HCT116 (cell line): ENCODE results near the gene VWA7. TPM values are rescaled to one million over a fixed set of nuclear protein-coding genes. Genes with fewer than 3 reads are reported as not detected.

Source experiments
- ATAC-seq: fragments of 200-7000 bp; cut with Tn5 transposase; 2 replicates; pipeline ENCODE4 v1.9.1; 2020; ENCODE audit warnings: mild to moderate bottlenecking, moderate library complexity
- BruUV-seq: library from RNA; stranded (reverse); fragments of 400-500 nt; replicated peaks from 2 replicates; lab custom pipeline; 2021; lab: Mats Ljungman, UMichigan
- CTCF ChIA-PET: fragments of 300-600 bp; sonication (Branson Sonifier 250); formaldehyde crosslinking; loops from one replicate; lab custom pipeline; 2021; ENCODE audit warnings: antibody characterized with exemption; lab: Charles Lee
- POLR2A ChIA-PET: fragments of 300-600, 350-600 bp; sonication (Branson Sonifier 250); formaldehyde crosslinking; loops from one replicate; lab custom pipeline; 2021; ENCODE audit warnings: antibody characterized with exemption; lab: Charles Lee
- RAD21 ChIA-PET, 2 experiments: fragments of 300-600 bp; sonication (Branson Sonifier 250); formaldehyde crosslinking; loops; one replicate each; lab custom pipeline; 2023; ENCODE audit warnings: low total read pairs in 2 of 2; ENCODE audit not compliant: uncharacterized antibody in 2 of 2, unreplicated experiment in 2 of 2, low non-redundant PET in 1 of 2; lab: Charles Lee
- DNase-seq: peaks from one replicate; pipeline ENCODE4 v3.0.0-alpha.2; 2010; ENCODE audit warnings: low read depth, low spot score
- H2AFZ ChIP-seq: fragments of 200-600 bp; shearing (Covaris generic), sonication (generic); 2 replicates; pipeline ENCODE4 v1.6.1; 2017; ENCODE audit warnings: low read depth, mixed run types, mixed read lengths, antibody characterized with exemption, low read length; ENCODE audit not compliant: poor library complexity, severe bottlenecking
- H3K27ac ChIP-seq: 2 replicates; pipeline ENCODE4 v1.5.1; 2012; ENCODE audit warnings: low read depth, low read length
- H3K27me3 ChIP-seq: fragments of 200-600 bp; sonication (generic); 2 replicates; pipeline ENCODE4 v1.6.1; 2016; ENCODE audit warnings: mixed run types, low read length, mixed read lengths; ENCODE audit not compliant: insufficient read depth
- H3K36me3 ChIP-seq, 2 experiments: fragments of 200-500 bp in 1 of 2; fragments of 200-600 bp in 1 of 2; sonication (Bioruptor generic) in 1 of 2; sonication (generic) in 1 of 2; 2 replicates each; pipeline versions ENCODE4 v1.5.1 to v1.6.1; 2014 to 2016; ENCODE audit warnings: low read length in 2 of 2, inconsistent platforms in 1 of 2, mixed read lengths in 1 of 2, mixed run types in 1 of 2; ENCODE audit not compliant: insufficient read depth in 2 of 2, control insufficient read depth in 1 of 2
- H3K4me1 ChIP-seq, 2 experiments: fragments of 200-600 bp in 1 of 2; sonication (generic) in 1 of 2; 2 replicates each; pipeline versions ENCODE4 v1.5.1 to v1.6.1; 2012 to 2017; ENCODE audit warnings: low read length in 2 of 2, inconsistent platforms in 1 of 2, mild to moderate bottlenecking in 1 of 2, mixed read lengths in 1 of 2, mixed run types in 1 of 2, moderate library complexity in 1 of 2; ENCODE audit not compliant: insufficient read depth in 2 of 2, control insufficient read depth in 1 of 2
- H3K4me2 ChIP-seq: fragments of 200-600 bp; sonication (generic); 2 replicates; pipeline ENCODE4 v1.6.1; 2017; ENCODE audit warnings: mixed run types, low read length, mixed read lengths
- H3K4me3 ChIP-seq, 2 experiments: fragments of 200-600 bp in 1 of 2; sonication (generic) in 1 of 2; replicated peaks in 1 of 2; 2 replicates each; pipeline ENCODE4 v1.5.1; 2011 to 2016; ENCODE audit warnings: low read length in 2 of 2, control low read depth in 1 of 2, low read depth in 1 of 2, mild to moderate bottlenecking in 1 of 2, mixed read lengths in 1 of 2, mixed run types in 1 of 2
- H3K79me2 ChIP-seq: fragments of 200-600 bp; sonication (generic); 2 replicates; pipeline ENCODE4 v1.6.1; 2017; ENCODE audit warnings: mild to moderate bottlenecking, mixed run types, low read length, moderate library complexity, mixed read lengths; ENCODE audit not compliant: insufficient read depth
- H3K9ac ChIP-seq: fragments of 200-600 bp; sonication (generic); 2 replicates; pipeline ENCODE4 v1.6.1; 2016; ENCODE audit warnings: low read length, mixed read lengths
- H3K9me2 ChIP-seq: fragments of 200-600 bp; sonication (generic), shearing (Covaris generic); 2 replicates; pipeline ENCODE4 v1.6.1; 2017; ENCODE audit warnings: mixed run types, mild to moderate bottlenecking, moderate library complexity; ENCODE audit not compliant: insufficient read depth
- H3K9me3 ChIP-seq, 2 experiments: fragments of 200-500 bp in 1 of 2; fragments of 200-600 bp in 1 of 2; sonication (Bioruptor generic) in 1 of 2; sonication (generic) in 1 of 2; 2 replicates each; pipeline ENCODE4 v1.6.1; 2014 to 2017; ENCODE audit warnings: low read length in 2 of 2, mixed read lengths in 2 of 2, inconsistent platforms in 1 of 2, low read depth in 1 of 2, mild to moderate bottlenecking in 1 of 2, mixed run types in 1 of 2, moderate library complexity in 1 of 2; ENCODE audit not compliant: control insufficient read depth in 1 of 2, insufficient read depth in 1 of 2
- H4K20me1 ChIP-seq: fragments of 200-600 bp; sonication (generic), shearing (Covaris generic); 2 replicates; pipeline ENCODE4 v1.6.1; 2017; ENCODE audit warnings: mixed run types, mild to moderate bottlenecking, moderate library complexity; ENCODE audit not compliant: insufficient read depth
- CBX3 ChIP-seq: IDR thresholded peaks from 2 replicates; pipeline ENCODE4 v1.6.1; 2012; ENCODE audit warnings: low read depth
- CEBPB ChIP-seq: IDR thresholded peaks from 2 replicates; pipeline ENCODE4 v1.6.1; 2012; ENCODE audit warnings: low read depth
- EGR1 ChIP-seq: IDR thresholded peaks from 2 replicates; pipeline ENCODE4 v1.6.1; 2012; ENCODE audit warnings: low read depth
- EZH2 ChIP-seq: fragments of 200-600 bp; sonication (generic); IDR thresholded peaks from 2 replicates; pipeline ENCODE4 v1.6.1; 2017; ENCODE audit warnings: antibody characterized with exemption, mixed run types
- EZH2phosphoT487 ChIP-seq: fragments of 200-600 bp; IDR thresholded peaks from 2 replicates; pipeline ENCODE4 v1.6.1; 2018; ENCODE audit warnings: antibody characterized with exemption, borderline replicate concordance
- FOSL1 ChIP-seq: IDR thresholded peaks from 2 replicates; pipeline ENCODE4 v1.6.1; 2012; ENCODE audit warnings: low read depth
- MAX ChIP-seq: IDR thresholded peaks from 2 replicates; pipeline ENCODE4 v1.6.1; 2012
- POLR2A ChIP-seq: IDR thresholded peaks from 2 replicates; pipeline ENCODE4 v1.7.0; 2011; ENCODE audit warnings: borderline replicate concordance; ENCODE audit not compliant: insufficient read depth, insufficient read length; ENCODE audit errors: extremely low read depth
- RAD21 ChIP-seq: IDR thresholded peaks from 2 replicates; pipeline ENCODE4 v1.6.1; 2012; ENCODE audit warnings: low read depth, mild to moderate bottlenecking
- REST ChIP-seq: IDR thresholded peaks from 2 replicates; pipeline ENCODE4 v1.6.1; 2012; ENCODE audit warnings: low read depth
- SP1 ChIP-seq: IDR thresholded peaks from 2 replicates; pipeline ENCODE4 v1.6.1; 2012; ENCODE audit warnings: low read depth
- SRF ChIP-seq: IDR thresholded peaks from 2 replicates; pipeline ENCODE4 v1.6.1; 2012; ENCODE audit warnings: low read depth
- TCF7L2 ChIP-seq: IDR thresholded peaks from 2 replicates; pipeline ENCODE4 v1.7.0; 2011; ENCODE audit warnings: borderline replicate concordance, inconsistent platforms; ENCODE audit not compliant: insufficient read depth, insufficient read length; ENCODE audit errors: extremely low read depth
- ZBTB33 ChIP-seq: IDR thresholded peaks from 2 replicates; pipeline ENCODE4 v1.6.1; 2011; ENCODE audit warnings: mild to moderate bottlenecking, low read length, moderate library complexity; ENCODE audit not compliant: insufficient replicate concordance; ENCODE audit errors: extremely low read depth
- ZNF274 ChIP-seq: fragments of 200-500 bp; sonication (Bioruptor generic); IDR thresholded peaks from 2 replicates; pipeline ENCODE4 v1.6.1; 2014; ENCODE audit warnings: mild to moderate bottlenecking, low read depth, low read length, inconsistent platforms
- intact Hi-C: fragments of 100-400 bp; cut with micrococcal nuclease; formaldehyde crosslinking; loops from 2 replicates; pipeline ENCODE4 v1.10.0; 2022
- total RNA-seq: library from RNA; stranded (reverse); gene quantifications from one replicate; pipeline ENCODE4 v1.2.1, GENCODE V29; 2021; ENCODE audit not compliant: unreplicated experiment

The VWA7 gene
- total RNA-seq, 1 experiment from 2014 or later = 14.6 TPM

GRCh38 chr6:31784098-31784925 lies 7.2 kb upstream of the VWA7 start (continued):
- TF ChIP-seq CBX3 = no peak

GRCh38 chr6:31782126-31782855 lies 5.2 kb upstream of the VWA7 start:
- RAD21 ChIA-PET = no interaction called here
- H4K20me1 ChIP-seq = no peaks in the 10 kb centered on the region
- H3K4me2 ChIP-seq = no peak overlapping the region
- no peak overlapping the region; the same call in 1 of the 2 replicates for H3K27ac ChIP-seq
- intact Hi-C loops = no loop called here
- peaks cover 10% of the 10 kb centered on the region; the same call in 1 of the 2 replicates for H3K79me2 ChIP-seq
- CTCF ChIA-PET = no interaction called here
- DNase-seq = no peak
- peaks cover 37 to 57% of the 10 kb centered on the region in 2 experiments for H3K36me3 ChIP-seq
- BruUV-seq = TSS peak; percentile 27
- POLR2A ChIA-PET = no interaction called here
- no peaks in the 10 kb centered on the region for H3K27me3 ChIP-seq
- H3K4me3 ChIP-seq = no peak overlapping the region
- H3K9ac ChIP-seq = no peak overlapping the region
- no peaks in the 10 kb centered on the region for H3K9me2 ChIP-seq
- no peak for TF ChIP-seq RAD21
- TF ChIP-seq POLR2A = no peak
- no peak for TF ChIP-seq EZH2phosphoT487
- no peak for TF ChIP-seq ZNF274
- no peak for TF ChIP-seq SRF
- TF ChIP-seq MAX = no peak
- no peak for TF ChIP-seq ZBTB33
- no peak for TF ChIP-seq FOSL1
- no peak for TF ChIP-seq SP1
- no peak for TF ChIP-seq REST
- TF ChIP-seq EZH2 = no peak
- no peak for TF ChIP-seq EGR1
- no peak for TF ChIP-seq CEBPB
- no peak for TF ChIP-seq TCF7L2
- TF ChIP-seq, all 23 proteins: peak for 0
- Histone ChIP-seq H2AFZ (no peak overlapping the region), H3K4me1 (peaks cover 8 to 13% of the 10 kb centered on the region in 2 experiments), H3K9me3 (no peaks in the 10 kb centered on the region)
- ATAC-seq = no peak
